Thymus (tissue), 11 donors: Measurements from ENCODE around the gene CCDC158. TPM values are rescaled to one million over a fixed set of nuclear protein-coding genes. Genes with fewer than 3 reads are reported as not detected.

Source experiments
- DNase-seq, 9 donors: peaks; one replicate each; pipeline ENCODE4 v3.0.0-alpha.2; 2013; ENCODE audit warnings: low spot score in 9 of 9, low read depth in 6 of 9, missing footprints in 1 of 9
- H3K27ac ChIP-seq, 2 donors: one replicate each; pipeline ENCODE4 v1.5.1; 2013; ENCODE audit warnings: control low read depth in 1 of 2, low read depth in 1 of 2, low read length in 1 of 2, mild to moderate bottlenecking in 1 of 2, moderate library complexity in 1 of 2
- H3K27me3 ChIP-seq, 2 donors: one replicate each; pipeline ENCODE4 v1.5.1; 2013; ENCODE audit warnings: low read length in 1 of 2; ENCODE audit not compliant: control insufficient read depth in 2 of 2, insufficient read depth in 1 of 2
- H3K36me3 ChIP-seq, 2 donors: one replicate each; pipeline ENCODE4 v1.5.1; 2013; ENCODE audit warnings: low read length in 1 of 2, mild to moderate bottlenecking in 1 of 2, moderate library complexity in 1 of 2; ENCODE audit not compliant: control insufficient read depth in 2 of 2, insufficient read depth in 2 of 2
- H3K4me1 ChIP-seq, 2 donors: one replicate each; pipeline ENCODE4 v1.5.1; 2013; ENCODE audit warnings: low read length in 2 of 2; ENCODE audit not compliant: control insufficient read depth in 2 of 2, insufficient read depth in 2 of 2
- H3K4me3 ChIP-seq, 2 donors: one replicate each; pipeline ENCODE4 v1.5.1; 2013; ENCODE audit warnings: low read length in 2 of 2, control low read depth in 1 of 2, mild to moderate bottlenecking in 1 of 2
- H3K9me3 ChIP-seq, 2 donors: one replicate each; pipeline ENCODE4 v1.5.1; 2013; ENCODE audit warnings: low read length in 1 of 2, mild to moderate bottlenecking in 1 of 2; ENCODE audit not compliant: control insufficient read depth in 2 of 2, insufficient read depth in 1 of 2
- WGBS: extraction: QIAGEN DNeasy Blood & Tissue Kit; methylation state at CpG from one replicate; pipeline ENCODE4 v1.1.7; 2013; 5-methylcytosine and 5-hydroxymethylcytosine counted together
- polyA plus RNA-seq: library from polyadenylated mRNA; stranded (reverse); fragments of 200-250 nt; gene quantifications from one replicate; pipeline ENCODE4 v1.2.3, GENCODE V29; 2013
- total RNA-seq: library from RNA; stranded (reverse); fragments of 120-200 nt; gene quantifications from one replicate; pipeline ENCODE4 v1.2.4, GENCODE V29; 2013
- donor health status: healthy.

The CCDC158 gene
- total and polyA plus RNA-seq, 2 donors = 0.02 to 0.05 TPM

DNA sequence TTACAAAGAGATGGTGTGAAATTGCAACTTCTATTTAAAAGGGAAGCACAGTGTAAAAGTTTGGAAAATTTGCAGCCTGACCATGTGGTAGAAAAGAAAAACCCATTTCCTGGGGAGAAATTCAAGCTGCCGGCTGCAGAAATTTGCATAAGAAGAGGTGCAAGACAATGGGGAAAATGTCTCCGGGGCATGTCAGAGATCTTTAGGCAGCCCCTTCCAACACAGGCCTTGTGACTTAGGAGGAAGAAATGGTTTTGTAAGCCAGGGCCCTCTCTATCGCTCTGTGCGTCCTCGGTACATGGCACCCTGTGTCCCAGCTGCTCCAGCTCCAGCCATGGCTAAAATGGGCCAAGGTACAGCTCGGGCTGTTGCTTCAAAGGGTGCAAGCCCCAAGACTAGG, 40.4 kb downstream of the CCDC158 start:
- DNase-seq = no peak
- H3K27me3 ChIP-seq = no peaks in the 10 kb centered on the region
- WGBS = 96% methylated on average over 6 of the region's 6 CpGs

DNA sequence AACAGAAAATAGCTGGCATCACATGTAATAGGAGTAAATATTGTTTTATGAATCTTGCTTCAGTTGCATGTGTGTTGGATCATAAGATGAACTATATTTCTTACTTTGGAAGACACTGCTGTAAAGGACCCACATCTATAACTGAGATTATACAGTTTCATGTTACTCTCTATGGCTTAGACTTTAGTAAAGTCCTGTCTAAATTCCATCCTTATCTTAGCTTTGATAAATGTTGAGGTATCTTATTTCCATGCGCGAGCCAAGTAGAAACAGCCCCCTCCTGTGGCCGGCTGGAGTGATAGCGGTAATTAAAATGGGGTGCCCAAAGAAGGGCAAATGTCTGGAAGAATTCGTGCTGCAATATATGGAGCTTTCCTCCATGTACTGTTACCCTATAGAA, 43.0 kb downstream of the CCDC158 start:
- no peaks in the 10 kb centered on the region for H3K4me1 ChIP-seq
- no peak overlapping the region for H3K27ac ChIP-seq
- H3K9me3 ChIP-seq = peaks cover 0 to 2% of the 10 kb centered on the region in 2 donors
- DNase-seq = peak in 4 of 9 donors; percentile 13 to 44 (median 32)
- no peaks in the 10 kb centered on the region for H3K27me3 ChIP-seq
- H3K36me3 ChIP-seq = no peaks in the 10 kb centered on the region
- H3K4me3 ChIP-seq = no peak overlapping the region
- 58% methylated on average over 5 of the region's 5 CpGs for WGBS

More for the DNA sequence above, 40.4 kb downstream of the CCDC158 start:
- Histone ChIP-seq H3K4me3 (no peak overlapping the region), H3K27ac (no peak overlapping the region), H3K4me1 (no peaks in the 10 kb centered on the region), H3K36me3 (no peaks in the 10 kb centered on the region), H3K9me3 (peaks cover 0 to 2% of the 10 kb centered on the region in 2 donors)

DNA sequence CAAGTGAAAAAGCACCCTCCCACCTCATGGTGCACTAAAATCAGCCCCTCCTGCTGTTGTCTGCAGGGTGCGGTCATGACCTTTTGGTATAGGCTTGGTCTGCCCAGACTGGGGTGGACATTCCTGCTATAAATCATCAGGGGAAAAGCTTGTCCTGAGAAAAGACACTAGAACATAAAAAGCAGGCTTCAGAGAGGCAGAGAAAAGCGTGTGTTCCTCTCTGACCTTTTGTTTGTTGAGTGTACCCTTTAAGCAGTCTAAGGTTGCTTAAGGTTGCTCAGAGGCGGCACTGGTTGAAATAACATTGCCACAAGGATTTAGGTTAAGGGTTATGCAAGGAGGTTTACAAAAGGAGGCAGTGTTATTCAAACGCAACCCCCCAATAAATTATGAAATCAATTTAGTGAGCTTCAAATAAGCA, 43.5 kb downstream of the CCDC158 start:
- no peaks in the 10 kb centered on the region for H3K36me3 ChIP-seq
- peaks cover 0 to 2% of the 10 kb centered on the region in 2 donors for H3K9me3 ChIP-seq
- H3K27me3 ChIP-seq = no peaks in the 10 kb centered on the region
- WGBS = 97% methylated on average over 4 of the region's 4 CpGs
- no peaks in the 10 kb centered on the region for H3K4me1 ChIP-seq
- no peak overlapping the region for H3K27ac ChIP-seq
- no peak for DNase-seq
- H3K4me3 ChIP-seq = no peak overlapping the region

DNA sequence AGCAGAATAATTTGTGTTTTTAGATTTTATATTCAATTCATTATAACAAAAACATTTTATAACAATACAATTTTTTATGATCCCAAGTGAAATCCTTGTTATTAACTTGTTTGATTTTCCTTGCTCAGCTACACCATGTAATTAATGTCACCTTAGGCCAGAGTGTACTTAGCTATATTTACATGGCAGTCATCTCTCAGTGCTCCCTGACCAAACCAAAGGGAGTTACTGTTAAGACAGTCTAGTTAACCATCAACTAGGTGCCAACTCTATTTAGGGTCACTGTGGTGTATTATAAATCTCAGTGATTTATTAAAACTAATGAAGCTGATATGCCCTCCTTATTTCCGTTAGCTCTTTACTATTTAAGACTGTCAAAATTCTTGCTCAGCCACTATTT, 44.4 kb downstream of the CCDC158 start:
- Histone ChIP-seq H3K9me3 (peaks cover 0 to 2% of the 10 kb centered on the region in 2 donors), H3K4me1 (no peaks in the 10 kb centered on the region), H3K27ac (no peak overlapping the region), H3K27me3 (no peaks in the 10 kb centered on the region), H3K4me3 (no peak overlapping the region), H3K36me3 (no peaks in the 10 kb centered on the region)
- no peak for DNase-seq
- WGBS = 96% methylated on average over 1 of the region's 1 CpG

DNA sequence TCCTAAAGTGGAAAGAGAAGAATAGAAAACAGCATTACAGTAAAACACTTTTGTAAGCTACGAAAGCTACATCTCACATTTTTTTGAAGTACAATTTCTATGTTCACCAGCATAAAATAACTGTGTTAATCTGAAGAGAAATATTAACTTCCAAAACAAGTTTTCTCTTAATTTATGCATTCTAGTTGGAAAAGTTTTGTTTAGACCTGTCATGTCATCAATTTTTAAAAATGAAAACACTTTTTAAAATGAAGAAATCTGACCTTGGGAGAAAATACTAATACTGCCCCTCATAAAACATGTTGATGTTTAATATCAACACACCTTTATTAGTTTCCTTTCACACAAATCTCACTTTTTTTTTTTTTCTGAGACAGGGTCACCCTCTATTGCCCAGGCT, 45.2 kb downstream of the CCDC158 start:
- Histone ChIP-seq H3K4me3 (no peak overlapping the region), H3K9me3 (peaks cover 0 to under 1% of the 10 kb centered on the region in 2 donors)
- WGBS = 96% methylated on average over 1 of the region's 1 CpG

DNA sequence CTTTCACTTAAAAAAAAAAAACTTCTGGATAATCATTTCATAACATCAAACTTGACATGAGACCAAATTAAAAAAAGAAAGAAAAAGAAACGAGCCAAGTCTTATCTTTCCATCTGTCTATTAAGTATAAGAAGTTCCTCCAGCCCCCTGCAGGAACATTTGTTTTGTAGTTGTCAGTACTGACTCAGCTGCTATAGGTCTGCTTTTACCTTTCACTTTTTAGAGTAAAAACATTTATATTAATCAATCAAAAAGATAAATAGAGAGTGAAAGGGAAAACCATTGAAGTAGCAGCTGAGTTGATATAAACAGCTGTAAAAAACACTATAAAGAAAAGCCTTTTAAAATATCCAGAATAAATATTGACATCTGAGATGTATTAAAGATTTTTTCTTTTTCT, 46.1 kb downstream of the CCDC158 start:
- peak in 1 of 9 donors; percentile 19 for DNase-seq
- H3K36me3 ChIP-seq = no peaks in the 10 kb centered on the region
- no peaks in the 10 kb centered on the region for H3K4me1 ChIP-seq
- no peak overlapping the region for H3K27ac ChIP-seq
- no peaks in the 10 kb centered on the region for H3K9me3 ChIP-seq
- WGBS = 2% methylated on average over 1 of the region's 1 CpG
- H3K27me3 ChIP-seq = no peaks in the 10 kb centered on the region
- no peak overlapping the region for H3K4me3 ChIP-seq

More for the DNA sequence above, 45.2 kb downstream of the CCDC158 start:
- no peak for DNase-seq
- H3K4me1 ChIP-seq = no peaks in the 10 kb centered on the region
- H3K27me3 ChIP-seq = no peaks in the 10 kb centered on the region
- no peak overlapping the region for H3K27ac ChIP-seq
- H3K36me3 ChIP-seq = no peaks in the 10 kb centered on the region

DNA sequence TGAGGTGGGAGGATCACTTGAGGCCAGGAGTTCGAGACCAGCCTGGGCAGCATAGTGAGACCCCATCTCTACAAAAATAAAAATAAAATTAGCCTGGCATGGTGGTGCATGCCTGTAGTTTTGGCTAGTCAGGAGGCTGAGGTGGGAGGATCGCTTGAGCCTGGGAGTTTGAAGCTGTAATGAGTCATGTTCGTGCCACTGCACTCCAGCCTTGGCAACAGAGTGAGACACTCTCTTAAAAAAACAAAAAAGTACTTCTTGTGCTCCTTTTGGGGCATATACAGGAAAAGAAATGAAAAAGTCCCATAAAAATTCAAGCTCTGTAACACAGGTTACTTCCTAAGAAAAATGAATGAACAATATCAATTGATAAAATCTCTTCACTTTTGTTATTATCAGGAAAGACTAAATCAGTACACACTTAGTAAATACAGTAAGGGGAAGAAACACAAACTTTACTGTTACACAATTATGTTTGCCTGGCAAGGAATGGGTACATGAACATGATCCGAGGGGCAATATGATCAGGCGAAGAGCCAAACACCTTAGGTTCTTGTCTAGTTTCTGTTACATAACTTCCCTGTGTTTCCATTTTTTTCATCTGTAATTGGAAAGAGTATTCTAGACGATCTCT, 46.9 kb downstream of the CCDC158 start:
- H3K36me3 ChIP-seq = no peaks in the 10 kb centered on the region
- H3K27ac ChIP-seq = no peak overlapping the region
- no peaks in the 10 kb centered on the region for H3K27me3 ChIP-seq
- WGBS = 83% methylated on average over 6 of the region's 6 CpGs
- H3K4me1 ChIP-seq = no peaks in the 10 kb centered on the region
- no peak overlapping the region for H3K4me3 ChIP-seq
- H3K9me3 ChIP-seq = no peaks in the 10 kb centered on the region
- DNase-seq = no peak

DNA sequence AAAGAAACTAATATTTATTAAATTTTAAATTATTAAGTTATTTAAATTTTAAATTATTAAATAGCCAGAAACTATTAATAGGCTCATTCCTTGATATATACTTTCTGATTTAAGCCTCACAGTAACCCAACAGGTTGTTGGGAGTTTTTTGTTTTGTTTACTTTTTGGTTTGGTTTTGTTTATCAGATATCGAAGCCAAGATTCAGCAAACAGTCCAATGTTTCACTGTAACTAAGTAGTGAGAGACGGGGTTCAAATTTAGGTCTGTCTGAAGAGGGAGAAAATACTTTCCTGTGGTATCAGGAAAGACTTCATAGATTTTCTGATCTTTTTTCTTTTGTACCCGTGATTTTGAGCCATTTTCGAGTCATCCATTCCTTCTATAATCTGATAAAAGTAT, 54.2 kb downstream of the CCDC158 start:
- Histone ChIP-seq H3K27ac (no peak overlapping the region), H3K4me1 (no peaks in the 10 kb centered on the region), H3K36me3 (no peaks in the 10 kb centered on the region), H3K9me3 (no peaks in the 10 kb centered on the region), H3K27me3 (no peaks in the 10 kb centered on the region), H3K4me3 (no peak overlapping the region)
- WGBS = 98% methylated on average over 4 of the region's 4 CpGs
- no peak for DNase-seq

DNA sequence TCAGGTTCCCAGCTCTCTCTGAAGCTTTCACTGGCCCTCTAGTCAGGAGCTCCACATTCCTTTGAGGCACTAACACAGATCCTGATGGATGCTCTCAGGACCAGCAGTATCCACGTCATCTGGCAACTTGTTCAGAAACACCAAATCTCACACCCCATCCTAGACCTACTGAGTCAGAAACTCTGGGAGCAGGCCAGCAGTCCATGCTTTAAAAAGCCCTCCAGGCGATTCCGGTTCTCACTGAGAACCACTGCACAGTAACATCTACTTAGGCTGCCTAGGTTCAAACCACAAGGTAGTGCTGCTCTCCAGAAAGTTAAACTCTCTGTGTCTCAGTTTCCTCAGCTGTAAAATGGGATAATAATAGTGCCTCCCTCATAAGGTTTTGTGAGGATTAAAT, 55.3 kb downstream of the CCDC158 start:
- H3K4me3 ChIP-seq = no peak overlapping the region
- H3K27ac ChIP-seq = no peak overlapping the region
- no peaks in the 10 kb centered on the region for H3K9me3 ChIP-seq
- no peaks in the 10 kb centered on the region for H3K4me1 ChIP-seq
- no peaks in the 10 kb centered on the region for H3K36me3 ChIP-seq
- WGBS = 96% methylated on average over 3 of the region's 3 CpGs
- no peak for DNase-seq
- no peaks in the 10 kb centered on the region for H3K27me3 ChIP-seq
